Measurements from ENCODE around the gene HTT. TPM values are rescaled to one million over a fixed set of nuclear protein-coding genes. Genes with fewer than 3 reads are reported as not detected.
"Not testable (repeated sequence)": the region's sequence is repeated elsewhere in the genome, so short reads cannot be mapped to it uniquely, and the experiment has no call there.

The HTT gene
- total RNA-seq, 2 donors from 2014 or later: 56.3 to 89.5 TPM

DNA sequence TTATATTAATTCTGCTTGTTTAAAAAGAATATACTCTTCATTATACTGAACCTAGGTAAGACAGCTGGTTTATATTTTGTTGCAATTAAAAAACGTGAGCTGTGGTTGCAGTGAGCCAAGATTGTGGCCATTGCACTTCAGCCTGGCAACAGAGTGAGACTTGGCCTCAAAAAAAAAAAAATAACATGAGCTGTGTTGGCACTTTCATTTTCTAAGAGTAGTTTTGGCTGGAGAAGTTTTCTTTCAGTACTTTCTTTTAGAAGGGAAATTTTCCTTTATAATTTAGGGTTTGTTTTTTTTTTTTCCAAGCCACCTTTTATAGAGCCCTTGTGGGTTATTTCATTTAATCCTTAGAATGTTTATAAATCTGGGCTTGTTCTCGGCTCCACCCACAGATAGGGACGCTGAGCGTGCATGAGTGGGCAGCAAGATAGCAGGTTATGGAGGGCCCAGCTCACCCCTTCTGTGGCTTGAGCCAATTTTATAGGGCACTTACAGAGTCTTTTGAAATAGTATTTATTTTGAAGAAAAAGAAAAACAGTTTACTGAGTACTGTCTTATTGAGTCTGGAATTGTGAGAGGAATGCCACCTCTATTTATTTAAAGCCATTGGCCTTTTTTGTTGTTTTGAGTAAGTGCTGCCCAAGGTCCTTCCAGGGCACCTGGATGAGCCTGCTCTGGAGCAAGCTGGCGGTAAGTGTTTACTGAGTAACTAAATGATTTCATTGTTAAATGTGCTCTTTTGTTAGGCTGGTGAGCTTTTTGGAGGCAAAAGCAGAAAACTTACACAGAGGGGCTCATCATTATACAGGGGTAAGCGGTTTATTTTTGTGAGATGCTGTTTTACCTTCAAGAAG lies 60.9 kb downstream of the HTT start:
- H3K27ac ChIP-seq: peak overlapping the region; percentile 47 to 55
- H3K4me3 ChIP-seq: peak overlapping the region; percentile 57
- TF ChIP-seq CTCF (IDR thresholded peaks at IDR 0.05): no peak

DNA sequence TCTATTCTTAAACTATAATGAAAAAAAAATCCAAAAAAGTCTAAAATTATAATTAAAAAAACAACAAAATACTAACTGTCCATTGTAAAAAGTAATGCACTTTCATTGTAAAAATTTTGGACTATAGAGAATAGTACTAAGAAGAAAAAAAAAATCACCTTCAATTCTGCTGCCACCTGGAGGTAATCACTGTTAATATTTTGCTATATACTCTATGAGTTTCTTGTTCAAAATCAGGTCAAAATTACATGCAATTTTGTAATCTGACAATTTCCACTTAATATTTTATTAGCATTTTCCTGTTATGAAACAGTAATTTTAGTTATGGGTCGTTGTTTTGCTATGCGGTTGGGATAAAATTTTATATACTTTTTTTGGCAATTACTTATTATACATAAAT lies 62.0 kb downstream of the HTT start:
- DNase-seq (ENCODE audit: low spot score) (no peak), ATAC-seq (ENCODE audit: insufficient number of reproducible peaks, low FRiP score, low read depth) (no peak)
- peak; percentile 33 for TF ChIP-seq CTCF (IDR thresholded peaks at IDR 0.05)
- Histone ChIP-seq H3K4me1 (ENCODE audit: control insufficient read depth in 1 of 2, low read depth in 2 of 2) (peaks cover 4 to 12% of the 10 kb centered on the region in 2 donors), H3K9me3 (no peaks in the 10 kb centered on the region), H3K36me3 (peaks cover 28% of the 10 kb centered on the region), H3K27me3 (replicated peaks; ENCODE audit: insufficient read depth) (no peaks in the 10 kb centered on the region), H3K4me3 (no peak overlapping the region), H3K27ac (no peak overlapping the region)

More for the DNA sequence above, 60.9 kb downstream of the HTT start:
- H3K36me3 ChIP-seq: peaks cover 34% of the 10 kb centered on the region
- DNase-seq (ENCODE audit: low spot score) (no peak), ATAC-seq (ENCODE audit: insufficient number of reproducible peaks, low FRiP score, low read depth) (no peak)
- H3K9me3 ChIP-seq: no peaks in the 10 kb centered on the region
- H3K27me3 ChIP-seq (replicated peaks; ENCODE audit: insufficient read depth): no peaks in the 10 kb centered on the region
- H3K4me1 ChIP-seq (ENCODE audit: control insufficient read depth in 1 of 2, low read depth in 2 of 2): peaks cover 4 to 12% of the 10 kb centered on the region in 2 donors

DNA sequence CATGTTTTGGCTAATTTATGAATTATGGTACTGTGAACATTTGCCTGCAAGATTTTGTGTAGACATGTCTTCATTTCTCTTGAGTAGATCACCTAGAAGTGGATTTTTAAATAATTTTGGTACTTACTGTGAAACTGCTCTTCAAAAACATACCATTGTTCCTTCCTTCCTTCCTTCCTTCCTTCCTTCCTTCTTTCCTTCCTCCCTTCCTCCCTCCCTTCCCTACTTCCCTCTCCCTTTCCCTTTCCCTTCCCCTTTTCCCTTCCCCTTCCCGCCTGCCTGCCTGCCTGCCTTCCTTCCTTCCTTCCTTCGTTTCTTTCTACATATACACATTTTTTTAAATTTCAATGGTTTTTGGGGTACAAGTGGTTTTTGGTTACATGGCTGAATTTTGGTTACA lies 63.4 kb downstream of the HTT start:
- Histone ChIP-seq H3K4me1 (ENCODE audit: control insufficient read depth in 1 of 2, low read depth in 2 of 2) (peaks cover 4 to 12% of the 10 kb centered on the region in 2 donors), H3K4me3 (no peak overlapping the region), H3K27ac (no peak overlapping the region), H3K9me3 (no peaks in the 10 kb centered on the region), H3K27me3 (replicated peaks; ENCODE audit: insufficient read depth) (no peaks in the 10 kb centered on the region), H3K36me3 (peaks cover 25% of the 10 kb centered on the region)
- DNase-seq (ENCODE audit: low spot score) (no peak), ATAC-seq (ENCODE audit: insufficient number of reproducible peaks, low FRiP score, low read depth) (no peak)
- TF ChIP-seq CTCF (IDR thresholded peaks at IDR 0.05): no peak

- Histone ChIP-seq H3K36me3 (peaks cover 39% of the 10 kb centered on the region), H3K4me3 (no peak overlapping the region), H3K9me3 (no peaks in the 10 kb centered on the region), H3K27ac (no peak overlapping the region), H3K4me1 (ENCODE audit: control insufficient read depth in 1 of 2, low read depth in 2 of 2) (no peaks in the 10 kb centered on the region), H3K27me3 (replicated peaks; ENCODE audit: insufficient read depth) (no peaks in the 10 kb centered on the region)
- no peak for TF ChIP-seq CTCF (IDR thresholded peaks at IDR 0.05)
- ATAC-seq (ENCODE audit: insufficient number of reproducible peaks, low FRiP score, low read depth): no peak
- no peak for DNase-seq (ENCODE audit: low spot score)
These were observed 70.9 kb downstream of the HTT start for GRCh38 chr4:3145234-3145924.

DNA sequence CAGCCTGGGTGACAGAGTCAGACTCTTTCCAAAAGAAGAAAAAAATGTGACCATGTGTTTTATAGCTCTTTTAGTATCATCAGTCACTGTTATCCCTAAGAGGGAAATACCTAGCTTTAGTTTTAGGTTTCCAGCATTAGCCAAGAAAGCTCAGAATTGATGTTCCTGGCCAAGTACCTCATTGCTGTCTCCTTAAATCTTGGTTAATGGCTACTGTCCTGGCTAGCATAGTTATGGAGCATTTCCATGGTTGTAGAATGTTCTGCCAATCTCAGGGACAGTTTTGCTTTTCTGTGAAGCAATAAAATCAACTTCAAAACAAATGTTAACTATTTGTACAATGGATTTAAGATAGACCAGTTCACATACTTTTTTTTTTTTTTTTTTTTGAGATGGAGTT lies 74.4 kb downstream of the HTT start:
- H3K27me3 ChIP-seq (replicated peaks; ENCODE audit: insufficient read depth): no peaks in the 10 kb centered on the region
- no peaks in the 10 kb centered on the region for H3K9me3 ChIP-seq
- H3K27ac ChIP-seq: no peak overlapping the region
- ATAC-seq (ENCODE audit: insufficient number of reproducible peaks, low FRiP score, low read depth): no peak
- no peak overlapping the region for H3K4me3 ChIP-seq
- TF ChIP-seq CTCF (IDR thresholded peaks at IDR 0.05): no peak
- DNase-seq (ENCODE audit: low spot score): no peak
- H3K36me3 ChIP-seq: peaks cover 44% of the 10 kb centered on the region
- H3K4me1 ChIP-seq (ENCODE audit: control insufficient read depth in 1 of 2, low read depth in 2 of 2): no peaks in the 10 kb centered on the region

- H3K27ac ChIP-seq; H3K4me1 ChIP-seq (ENCODE audit: control insufficient read depth in 1 of 2, low read depth in 2 of 2); H3K27me3 ChIP-seq (replicated peaks; ENCODE audit: insufficient read depth); ATAC-seq (ENCODE audit: insufficient number of reproducible peaks, low FRiP score, low read depth); H3K4me3 ChIP-seq; DNase-seq (ENCODE audit: low spot score); H3K9me3 ChIP-seq: not testable (repeated sequence)
- H3K36me3 ChIP-seq: peaks cover 59% of the 10 kb centered on the region
These were observed 76.8 kb downstream of the HTT start for GRCh38 chr4:3151238-3151637.

Data from thoracic aorta (tissue), 2 donors.